Limb (tissue), 2 donors: ENCODE measurements around the gene ATP10B.

Experiments
- DNase-seq, 2 donors: peaks; one replicate each; pipeline ENCODE4 v3.0.0-alpha.2; 2016; ENCODE audit errors: extremely low spot score in 2 of 2

ATP10B gene

DNA sequence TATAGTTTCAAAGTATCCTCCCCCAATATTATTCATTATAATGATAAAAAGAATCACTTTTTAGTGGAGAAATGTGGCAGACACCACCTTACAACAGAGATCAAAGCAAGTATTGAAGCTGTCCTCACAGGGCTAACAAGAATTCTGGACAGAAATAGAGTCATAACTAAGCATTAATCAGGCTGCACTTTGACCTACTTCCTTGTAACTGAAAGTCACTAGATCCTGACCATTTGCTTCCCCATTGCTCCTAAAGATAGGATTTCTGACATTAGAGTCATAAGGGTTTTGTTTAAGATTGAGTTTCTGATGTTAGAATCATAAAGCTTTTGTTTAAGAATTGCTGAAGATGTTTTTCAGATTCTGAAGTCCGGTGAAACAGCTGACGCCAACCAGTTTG is 159.7 kb downstream of the ATP10B start:
- no peak for DNase-seq

DNA sequence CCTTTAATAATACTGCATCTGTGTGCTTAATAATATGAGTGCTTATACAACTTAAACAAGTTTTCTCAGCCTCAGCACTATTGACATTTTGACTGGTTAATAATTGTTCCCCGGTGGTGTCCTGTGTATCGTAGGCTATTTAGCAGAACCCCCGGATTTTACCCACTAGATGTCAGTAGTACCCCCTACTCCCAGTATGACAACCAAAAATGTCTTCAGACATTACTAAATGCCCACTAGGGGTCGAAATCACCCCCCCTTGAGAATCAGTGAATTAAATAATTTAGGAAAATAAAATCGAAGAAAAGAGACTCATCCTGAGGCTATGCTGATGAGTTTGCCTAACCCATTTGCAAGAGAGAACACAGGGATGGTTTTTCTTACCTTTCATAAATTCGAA is 166.3 kb downstream of the ATP10B start:
- no peak for DNase-seq

DNA sequence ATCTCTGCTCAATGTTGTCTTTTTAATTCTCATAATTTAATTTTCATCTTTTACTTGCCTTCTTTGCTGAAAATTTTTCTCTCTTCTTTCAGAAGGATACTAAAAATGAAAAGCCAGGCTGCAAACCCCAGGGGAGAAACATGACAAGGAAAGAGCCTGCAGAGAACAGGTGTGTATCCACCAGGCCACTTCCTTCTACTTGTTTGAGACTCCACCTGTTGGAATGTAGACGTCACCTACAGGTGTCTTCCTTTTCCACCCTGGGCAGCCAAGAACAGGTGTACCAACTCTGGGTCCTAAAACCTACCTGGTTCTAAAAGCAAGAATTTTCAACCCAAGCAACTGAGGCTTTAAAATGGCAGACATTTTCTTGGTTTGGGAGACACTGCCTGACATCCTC is 166.8 kb downstream of the ATP10B start:
- no peak for DNase-seq

DNA sequence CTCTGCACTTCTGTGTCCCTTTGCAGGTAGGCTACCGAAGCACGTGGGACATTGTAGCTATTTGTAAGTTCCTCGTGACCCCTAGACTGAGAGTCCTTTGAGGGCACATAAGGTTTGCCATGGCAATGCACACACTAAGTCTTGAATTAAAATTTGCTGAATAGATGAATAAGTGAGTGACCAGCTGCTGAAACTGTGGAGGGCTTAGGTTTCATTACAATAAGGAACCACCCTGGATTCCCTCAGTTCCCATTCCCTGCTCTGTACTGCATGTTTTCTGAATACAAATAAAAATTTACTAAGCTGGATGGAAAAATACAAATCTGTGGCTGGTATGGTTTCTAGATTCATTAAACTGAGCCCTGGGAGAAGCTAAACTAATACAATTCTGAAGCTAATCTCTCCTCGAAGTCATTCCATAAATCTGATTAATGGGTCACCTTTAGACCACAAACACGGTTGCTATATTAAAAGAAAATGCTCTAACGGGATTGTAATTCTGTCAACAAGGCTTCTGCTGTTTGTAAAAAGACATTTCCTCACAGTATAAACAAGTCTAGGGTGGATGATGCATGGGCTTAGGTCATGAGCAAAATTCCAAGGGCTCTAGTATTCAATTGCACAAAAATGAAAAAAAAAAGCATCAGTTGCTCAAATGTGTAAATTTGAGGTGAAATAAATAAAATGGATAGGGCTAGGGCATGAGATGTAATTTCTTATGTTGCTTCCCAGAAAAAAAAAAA is 172.3 kb downstream of the ATP10B start:
- no peak for DNase-seq

DNA sequence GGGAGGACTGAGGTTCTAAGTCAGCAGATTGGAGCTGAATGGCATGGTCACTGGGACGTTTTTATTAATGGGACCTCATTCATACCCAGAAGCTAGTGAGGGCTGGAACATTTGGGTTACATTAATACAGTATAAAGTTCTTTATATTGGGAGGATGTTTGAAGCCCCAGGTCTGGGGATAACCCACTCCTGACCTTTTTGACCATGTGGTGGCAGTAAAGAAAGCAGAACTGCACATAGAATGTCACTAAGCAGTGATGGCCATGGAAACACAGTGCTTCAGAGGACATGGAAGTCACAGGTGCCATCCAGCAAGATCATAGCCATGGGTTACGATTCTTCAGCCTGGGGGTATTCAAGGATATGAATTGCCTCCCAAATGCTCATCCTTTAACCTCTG is 176.0 kb downstream of the ATP10B start:
- no peak for DNase-seq

DNA sequence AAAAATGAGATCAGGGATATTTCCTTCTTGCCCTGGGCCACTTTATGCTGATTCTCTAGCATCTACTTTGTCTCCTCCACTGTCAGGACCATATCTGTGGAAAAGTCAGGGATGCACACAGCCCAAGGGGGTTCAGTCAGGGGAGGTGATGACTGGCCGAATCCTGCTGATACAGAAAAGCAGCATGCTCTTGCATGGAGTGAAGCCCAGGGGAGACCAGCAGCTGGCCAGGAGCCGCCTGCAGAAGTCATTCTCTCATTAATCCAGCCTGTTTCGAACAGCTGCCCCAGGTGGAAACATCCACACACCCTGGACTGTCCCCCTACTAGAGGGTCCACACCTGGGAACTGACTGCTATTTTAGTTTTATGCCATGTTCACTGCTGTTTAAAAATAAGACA is 177.1 kb downstream of the ATP10B start:
- no peak for DNase-seq

DNA sequence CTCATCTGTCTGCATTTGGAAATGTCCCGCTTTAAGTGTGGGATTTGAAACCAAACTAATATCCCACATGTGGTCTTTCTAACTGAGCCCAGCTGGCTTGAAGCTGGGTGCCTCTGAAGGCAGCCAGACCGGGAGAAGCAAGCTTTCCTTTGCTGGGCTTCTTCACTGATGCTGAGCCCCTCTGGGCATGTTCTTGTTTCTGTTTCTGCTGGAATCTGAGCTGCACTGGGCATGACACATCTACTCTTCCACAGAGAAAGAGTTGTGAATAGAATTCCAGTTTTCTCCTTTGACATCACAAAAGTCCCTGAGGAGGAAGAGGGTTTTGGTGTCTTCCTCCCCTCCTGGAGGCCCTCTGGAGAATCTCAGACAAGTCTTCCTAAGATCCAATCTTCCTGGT is 179.5 kb downstream of the ATP10B start:
- DNase-seq, result no peak

DNA sequence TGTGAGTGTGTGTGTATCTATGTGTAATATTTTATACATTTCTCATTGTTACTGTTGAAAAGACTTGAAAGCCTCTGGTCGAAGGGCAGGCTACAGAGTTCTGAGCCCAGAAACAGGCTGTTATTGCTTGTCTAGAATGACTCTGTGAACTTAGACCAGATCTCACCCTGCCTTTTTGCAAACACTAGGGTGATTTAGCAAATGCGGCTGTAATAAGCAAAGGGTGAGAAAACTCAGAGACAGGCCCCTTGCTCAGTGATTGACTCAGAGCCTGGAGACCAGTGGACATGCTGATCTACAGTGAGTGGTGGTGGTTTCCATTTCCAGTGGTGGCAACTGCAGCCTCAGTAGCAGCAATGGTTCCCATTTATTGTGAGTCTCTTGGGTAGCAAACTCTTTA is 183.7 kb downstream of the ATP10B start:
- DNase-seq, result no peak

DNA sequence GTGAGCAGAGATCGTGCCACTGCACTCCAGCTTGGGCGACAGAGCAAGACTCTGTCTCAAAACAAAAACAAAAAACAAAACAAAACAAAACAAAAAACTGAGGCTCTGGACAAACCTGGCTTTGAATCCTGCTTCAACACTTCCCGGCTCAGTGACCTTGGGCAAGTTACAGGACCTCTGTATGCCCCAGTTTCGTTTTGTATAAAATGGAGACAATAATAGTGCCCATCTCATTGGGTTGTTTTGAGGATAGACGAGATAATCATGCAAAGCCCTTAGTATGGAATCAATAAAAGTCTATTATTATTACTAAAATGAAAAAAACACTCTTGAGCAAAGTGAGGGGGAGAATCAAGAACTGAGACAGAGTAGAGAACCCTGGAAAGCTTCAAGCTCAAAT is 184.9 kb downstream of the ATP10B start:
- DNase-seq, result no peak

DNA sequence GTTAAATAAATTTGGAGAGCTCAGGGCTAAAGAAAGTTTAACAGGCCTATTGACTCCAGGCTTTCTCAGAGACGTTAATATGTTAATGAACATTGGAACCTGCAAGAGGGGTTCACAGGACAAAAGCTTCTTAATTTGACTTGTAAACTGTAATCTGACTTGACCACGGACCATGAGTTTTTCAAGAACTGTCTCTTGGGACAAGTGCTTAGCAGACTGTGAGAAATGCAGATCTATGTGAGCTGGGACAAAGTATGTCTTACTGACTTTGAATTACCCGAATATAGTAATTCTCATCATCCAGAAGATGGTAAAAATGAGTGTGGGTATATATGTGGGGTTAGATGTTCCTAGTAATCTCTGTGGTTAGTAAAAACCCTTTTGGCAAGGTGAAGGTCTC is 186.6 kb downstream of the ATP10B start:
- DNase-seq, result no peak

DNA sequence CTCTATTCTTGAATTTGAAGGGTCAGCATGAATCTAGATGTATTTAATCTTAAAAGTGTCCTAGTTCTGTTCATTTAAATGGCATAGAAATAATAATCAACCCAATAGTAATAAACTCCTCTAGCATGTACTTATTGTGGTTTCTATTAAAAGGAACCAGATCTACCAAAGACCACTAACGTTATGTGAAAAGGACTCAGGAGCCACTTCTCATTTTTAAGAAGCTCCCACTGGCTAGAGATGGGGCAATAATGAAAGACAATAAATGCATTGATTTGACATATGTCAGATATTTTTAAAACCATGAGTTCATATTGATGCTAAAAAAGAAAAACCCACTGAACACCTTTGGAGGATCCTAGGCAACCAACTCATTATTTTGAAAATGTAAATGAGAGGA is 191.9 kb downstream of the ATP10B start:
- DNase-seq, result no peak

DNA sequence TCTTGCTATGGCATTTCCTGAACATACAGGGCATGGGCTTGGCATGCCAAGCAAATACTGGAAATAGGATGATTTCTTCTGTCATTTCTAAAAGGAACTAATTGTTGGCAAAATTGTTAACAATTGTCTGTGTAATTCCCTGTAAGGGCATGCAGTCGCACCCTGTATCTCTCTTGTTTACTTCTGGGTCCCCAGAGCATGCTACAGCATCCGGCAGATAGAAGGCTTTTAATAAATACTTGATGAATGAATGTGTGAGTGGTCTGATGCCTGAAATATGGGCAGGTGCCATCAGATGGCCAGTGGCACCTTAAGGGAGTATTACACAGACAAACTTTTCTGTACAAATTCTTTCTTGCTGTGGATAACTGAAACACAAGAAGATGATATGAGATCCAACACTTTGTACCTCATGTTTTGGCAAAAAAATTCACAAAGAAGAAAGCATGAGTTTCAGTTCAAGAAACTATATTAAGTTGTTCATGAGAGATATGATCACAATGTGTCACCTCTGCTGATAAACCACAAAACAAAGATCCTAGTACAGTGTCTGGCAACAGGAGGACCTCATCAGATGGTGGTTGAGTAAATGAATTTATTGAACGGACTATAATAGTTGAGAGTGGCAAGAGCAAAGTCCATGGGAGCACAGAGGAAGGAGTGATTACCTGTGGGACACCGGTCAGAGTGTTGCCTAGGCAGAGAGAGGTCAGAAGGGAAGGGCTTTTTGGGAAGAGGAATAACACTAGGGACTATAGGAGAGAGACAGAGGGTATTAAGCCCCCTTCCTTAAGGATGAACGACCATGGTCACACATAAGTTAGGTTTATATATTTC is 194.2 kb downstream of the ATP10B start:
- no peak for DNase-seq

DNA sequence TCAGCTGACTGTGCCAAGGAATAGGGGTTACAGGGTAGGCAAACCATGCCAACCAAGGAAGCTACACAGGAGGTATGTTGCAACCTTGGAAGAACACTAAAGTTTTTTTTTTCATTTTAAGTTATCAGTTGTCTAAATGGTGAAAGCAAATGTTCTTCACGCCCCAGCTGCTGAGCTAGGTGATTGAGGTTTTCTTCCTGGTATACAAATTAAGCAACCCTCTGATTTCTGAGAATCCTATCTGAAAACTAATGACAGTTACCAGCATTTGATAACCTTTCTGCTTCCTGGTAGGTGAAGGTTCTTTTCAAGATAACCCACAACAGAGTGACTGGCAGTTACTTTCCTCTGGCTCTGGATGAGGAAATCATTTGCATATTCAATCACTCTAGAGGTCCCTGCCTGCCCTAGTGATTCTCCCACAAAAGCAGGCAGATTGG is 194.9 kb downstream of the ATP10B start:
- DNase-seq, result no peak

DNA sequence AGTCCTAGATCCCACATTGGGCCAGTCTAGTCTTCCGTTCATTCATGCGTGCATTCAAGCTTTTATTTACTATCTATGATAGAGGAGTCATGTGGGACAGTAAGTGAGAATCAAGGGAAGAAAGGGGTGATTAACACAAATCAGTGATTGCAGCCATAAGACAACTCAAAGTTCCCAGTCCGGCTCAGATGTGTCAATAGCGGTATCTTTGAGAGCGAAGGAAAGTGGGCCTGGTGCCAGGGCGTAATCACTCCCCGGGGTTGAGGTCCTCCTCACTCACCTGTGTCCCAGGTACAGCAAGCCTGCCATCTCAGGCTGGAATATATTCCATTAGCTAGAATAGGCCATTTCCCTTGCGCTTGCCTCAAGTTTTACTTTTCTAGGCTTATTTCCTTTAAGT is 196.3 kb downstream of the ATP10B start:
- DNase-seq, result no peak

DNA sequence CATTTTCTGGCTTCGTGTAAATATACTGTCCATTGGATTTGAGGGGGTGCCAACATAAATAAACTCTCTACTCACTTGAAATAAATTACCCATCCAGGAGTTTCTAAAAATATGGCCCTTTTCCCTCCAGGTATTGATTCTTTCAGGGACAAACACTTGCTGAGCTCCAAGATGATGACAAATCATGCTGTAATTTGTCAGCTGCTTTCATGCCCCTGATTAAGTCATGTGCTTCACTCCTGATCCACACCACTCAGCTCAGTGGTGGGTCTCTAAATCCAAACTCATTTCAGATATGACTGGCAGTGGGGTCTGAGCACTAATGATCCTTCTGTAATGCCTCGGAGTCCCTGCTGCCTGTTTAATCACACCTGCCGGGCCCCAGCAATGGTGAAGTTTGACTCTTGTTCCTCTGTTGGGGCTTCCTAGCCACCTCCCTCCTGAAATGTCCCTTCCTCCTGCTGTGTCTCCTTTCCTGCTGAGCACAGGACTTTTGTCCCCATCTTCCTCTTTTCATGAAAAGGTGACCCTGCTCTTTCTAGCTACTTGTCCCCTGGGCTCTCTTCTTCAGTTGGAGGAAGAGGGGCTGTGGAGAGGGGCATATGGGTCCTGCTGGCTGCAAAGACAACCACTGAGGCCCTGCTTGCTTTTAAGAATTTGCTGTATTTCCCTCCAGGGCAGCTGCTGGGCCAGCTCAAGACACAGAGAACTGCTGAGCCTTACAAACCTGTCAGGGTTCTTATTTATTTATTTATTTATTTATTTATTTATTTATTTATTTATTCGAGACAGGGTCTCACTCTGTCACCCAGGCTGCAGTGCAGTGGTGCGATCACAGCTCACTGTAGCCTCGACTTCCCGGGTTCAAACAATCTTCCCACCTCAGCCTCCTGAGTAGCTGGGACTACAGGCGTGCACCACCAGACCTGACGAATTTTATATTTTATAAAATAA is 200.0 kb downstream of the ATP10B start:
- no peak for DNase-seq

DNA sequence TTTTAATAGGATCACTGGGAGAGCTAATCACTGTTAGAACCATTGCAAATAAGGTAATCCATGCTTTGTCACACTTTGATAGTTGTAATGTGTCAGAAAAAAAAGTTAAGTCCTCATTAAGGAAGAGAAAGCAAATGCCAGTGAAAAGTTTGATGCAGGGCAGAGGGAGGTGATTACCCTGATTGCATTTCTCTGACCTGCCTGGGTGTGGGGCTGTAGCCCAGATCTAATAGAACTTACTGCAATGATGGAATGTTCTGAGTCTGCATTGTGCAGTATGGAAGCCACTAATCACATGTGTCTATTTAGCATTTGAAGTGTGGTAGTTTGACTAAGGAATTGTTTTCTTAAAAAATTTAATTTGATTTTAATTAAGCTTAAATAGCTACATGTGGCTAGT is 202.7 kb downstream of the ATP10B start:
- no peak for DNase-seq

DNA sequence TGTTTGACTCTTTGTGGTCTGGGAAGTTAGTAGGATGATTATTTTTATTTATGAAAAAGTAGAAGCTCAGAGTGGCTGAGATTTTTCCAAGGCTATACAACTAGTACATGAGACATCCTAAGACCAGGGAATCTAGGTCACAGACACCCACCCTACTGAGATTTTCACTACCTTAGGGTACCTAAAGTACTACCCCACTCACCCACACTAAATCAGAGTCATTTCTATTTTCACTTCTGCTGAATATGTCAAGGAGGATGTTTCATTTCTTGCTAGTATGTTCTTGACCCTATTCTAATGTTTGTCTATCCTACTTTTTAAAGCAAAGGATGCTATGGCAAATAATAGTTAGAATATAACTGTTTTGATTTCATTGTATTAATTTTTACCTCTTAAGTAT is 206.0 kb downstream of the ATP10B start:
- no peak for DNase-seq

DNA sequence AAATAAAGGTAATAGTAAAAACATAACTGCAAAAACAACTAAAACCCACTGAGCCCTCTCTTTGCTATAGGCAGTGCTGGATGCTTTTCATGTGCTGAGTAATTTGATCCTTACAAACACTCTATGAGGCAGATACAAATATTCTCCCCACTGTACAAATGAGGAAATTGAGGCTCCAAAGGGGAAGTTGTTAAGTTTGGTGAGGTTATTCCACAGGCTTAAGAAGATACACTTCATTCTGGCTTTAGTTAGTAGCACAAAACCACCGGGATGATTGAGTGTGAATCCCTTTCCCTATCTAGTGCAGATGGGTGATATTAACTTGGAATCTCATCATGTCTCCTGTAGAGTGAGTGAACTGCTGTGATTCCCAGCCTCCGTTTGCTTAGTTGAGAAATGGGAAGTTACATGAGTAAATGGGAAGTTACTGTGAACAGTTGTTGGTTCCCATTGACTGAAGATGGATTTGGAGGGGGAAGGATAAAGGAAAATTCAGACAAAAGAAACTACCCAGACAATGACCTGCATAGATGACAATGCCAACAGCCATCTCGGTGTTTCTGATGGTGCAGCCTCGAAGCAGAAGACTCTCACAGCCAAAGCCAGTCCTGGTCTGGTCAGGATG is 208.3 kb downstream of the ATP10B start:
- DNase-seq, result no peak

DNA sequence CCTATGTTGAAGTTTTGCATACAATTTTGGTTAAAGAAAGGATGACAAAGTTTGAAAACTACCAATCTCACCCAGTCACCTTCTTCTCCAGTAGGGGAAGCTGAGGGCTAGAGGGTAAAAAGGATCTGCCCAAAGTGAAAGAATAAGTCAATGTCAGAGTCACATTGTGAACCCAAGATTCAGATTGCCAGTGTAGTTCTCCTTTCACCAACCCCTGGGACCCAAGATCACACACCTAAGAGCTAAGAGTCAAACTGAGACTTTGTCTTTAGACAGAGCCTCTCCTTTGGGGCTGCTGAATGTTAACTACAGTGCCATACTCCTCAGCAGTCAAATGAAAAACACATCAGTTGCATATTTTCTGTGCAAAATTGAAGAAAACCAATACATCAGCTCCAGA is 210.6 kb downstream of the ATP10B start:
- DNase-seq, result no peak

DNA sequence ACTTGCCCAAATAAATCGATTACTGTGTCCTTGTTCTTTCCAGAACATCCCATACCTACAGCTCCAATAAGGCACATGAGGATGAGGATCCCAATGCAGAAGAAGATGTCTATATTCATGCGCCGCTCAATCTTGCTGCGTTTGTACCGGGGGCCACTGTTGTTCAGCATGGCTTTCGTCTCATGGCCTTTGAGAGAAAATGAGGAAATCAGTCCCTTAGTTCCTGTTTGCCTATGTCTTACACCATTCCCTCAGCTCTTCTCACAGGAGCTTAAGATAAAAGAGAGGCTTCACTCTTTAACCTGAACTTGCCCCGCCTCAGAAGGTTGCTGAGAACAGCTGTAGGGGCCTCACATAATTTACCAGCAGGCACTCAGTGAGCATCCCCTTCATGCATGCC is 211.6 kb downstream of the ATP10B start:
- DNase-seq, result no peak

DNA sequence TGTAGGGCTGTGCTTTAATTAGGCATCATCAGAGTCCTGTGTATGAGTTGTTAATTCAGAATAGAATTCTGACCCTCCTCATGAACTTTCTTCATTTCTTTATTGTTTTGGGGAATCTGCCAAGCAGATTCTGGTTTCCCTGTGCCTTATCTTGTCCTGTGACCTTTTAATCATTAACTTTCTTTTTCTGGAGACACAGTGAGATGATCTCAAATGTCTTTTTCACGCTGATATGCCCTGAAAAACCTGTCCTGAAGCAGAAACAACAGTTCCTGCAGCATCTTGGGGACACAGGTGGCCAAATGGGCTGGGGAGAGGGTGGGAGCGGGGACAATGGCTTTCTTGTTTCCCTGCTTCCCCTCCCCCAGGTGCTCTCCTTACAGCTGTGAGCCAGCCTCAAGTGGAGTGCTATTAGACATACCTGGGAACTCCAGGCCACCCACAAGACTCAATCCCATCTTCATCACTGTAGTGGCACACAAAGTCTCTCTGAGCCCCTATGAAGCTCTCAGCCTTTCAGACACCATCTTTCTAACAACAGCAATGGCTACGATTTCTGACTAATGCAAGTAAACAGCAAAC is 213.8 kb downstream of the ATP10B start:
- DNase-seq, result no peak
